Measurements from ENCODE around the gene TMF1.

TMF1 gene

GRCh38 chr3:69095636-69096035 lies 43.5 kb upstream of the TMF1 start:
- peak overlapping the region; percentile 74 to 75 for H3K27ac ChIP-seq

GRCh38 chr3:69094467-69095205 lies 42.5 kb upstream of the TMF1 start:
- Histone ChIP-seq H3K9me3 (no peaks in the 10 kb centered on the region), H3K4me1 (peaks cover 0 to 99% (median 72%) of the 10 kb centered on the region in 4 donors), H3K36me3 (no peaks in the 10 kb centered on the region), H3K27me3 (no peaks in the 10 kb centered on the region), H3K4me3 (peak overlapping the region in 1 of 2 donors; percentile 15), H3K27ac (peak overlapping the region; percentile 74 to 75)
- intact Hi-C loops (cut with DNase I; ENCODE audit: low total_unique reads) = no loop called here
- DNase-seq = no peak
- no peak for TF ChIP-seq CTCF (IDR thresholded peaks at IDR 0.05)

More at GRCh38 chr3:69095636-69096035, 43.5 kb upstream of the TMF1 start:
- no peaks in the 10 kb centered on the region for H3K36me3 ChIP-seq
- H3K27me3 ChIP-seq = no peaks in the 10 kb centered on the region
- no peak for DNase-seq
- no peak overlapping the region for H3K4me3 ChIP-seq
- no peaks in the 10 kb centered on the region for H3K9me3 ChIP-seq
- H3K4me1 ChIP-seq = peaks cover 0 to 98% (median 67%) of the 10 kb centered on the region in 4 donors
- no peak for TF ChIP-seq CTCF (IDR thresholded peaks at IDR 0.05)
- intact Hi-C loops (cut with DNase I; ENCODE audit: low total_unique reads) = no loop called here

- Histone ChIP-seq H3K27me3 (no peaks in the 10 kb centered on the region), H3K4me1 (peaks cover 0 to 99% (median 83%) of the 10 kb centered on the region in 4 donors), H3K36me3 (no peaks in the 10 kb centered on the region), H3K4me3 (no peak overlapping the region), H3K27ac (peak overlapping the region; percentile 33 to 75), H3K9me3 (no peaks in the 10 kb centered on the region)
- intact Hi-C loops (cut with DNase I; ENCODE audit: low total_unique reads) = no loop called here
- no peak for TF ChIP-seq CTCF (IDR thresholded peaks at IDR 0.05)
- no peak for DNase-seq
Measured at GRCh38 chr3:69092030-69092516, 39.9 kb upstream of the TMF1 start.

GRCh38 chr3:69091389-69092029 lies 39.4 kb upstream of the TMF1 start:
- no peak for DNase-seq
- intact Hi-C loops (cut with DNase I; ENCODE audit: low total_unique reads) = no loop called here
- H3K4me3 ChIP-seq = no peak overlapping the region
- H3K27me3 ChIP-seq = no peaks in the 10 kb centered on the region
- H3K36me3 ChIP-seq = no peaks in the 10 kb centered on the region
- peaks cover 0 to 98% (median 85%) of the 10 kb centered on the region in 4 donors for H3K4me1 ChIP-seq
- peak overlapping the region; percentile 33 to 75 for H3K27ac ChIP-seq
- H3K9me3 ChIP-seq = no peaks in the 10 kb centered on the region
- TF ChIP-seq CTCF (IDR thresholded peaks at IDR 0.05) = no peak

GRCh38 chr3:69090021-69090420 lies 37.9 kb upstream of the TMF1 start:
- Histone ChIP-seq H3K9me3 (no peaks in the 10 kb centered on the region), H3K27ac (peak overlapping the region; percentile 10 to 93), H3K4me1 (peaks cover 0 to 84% (median 72%) of the 10 kb centered on the region in 4 donors), H3K36me3 (no peaks in the 10 kb centered on the region), H3K4me3 (no peak overlapping the region), H3K27me3 (no peaks in the 10 kb centered on the region)
- intact Hi-C loops (cut with DNase I; ENCODE audit: low total_unique reads) = no loop called here
- TF ChIP-seq CTCF (IDR thresholded peaks at IDR 0.05) = no peak
- no peak for DNase-seq

Measured in tibial artery (tissue), 4 donors.